Upper lobe of left lung (tissue), 6 donors: Measurements from ENCODE around the gene PDZK1IP1. TPM values are rescaled to one million over a fixed set of nuclear protein-coding genes. Genes with fewer than 3 reads are reported as not detected.
A peak's percentile ranks its signal among the peaks of the same experiment; 100 is the strongest.

Experiments used
- ATAC-seq, 2 donors: fragments of 200-7000 bp; cut with Tn5 transposase; one replicate each; pipeline ENCODE4 v1.9.1; 2022; ENCODE audit warnings: mild to moderate bottlenecking in 2 of 2, moderate library complexity in 2 of 2; ENCODE audit not compliant: low FRiP score in 2 of 2
- DNase-seq, 2 donors: peaks; one replicate each; pipeline ENCODE4 v3.0.0-alpha.2; 2019 to 2020
- H3K27ac ChIP-seq, 4 donors: fragments of 200-600 bp; sonication (generic); one replicate each; pipeline ENCODE4 v1.5.1; 2016 to 2019
- H3K27me3 ChIP-seq, 4 donors: fragments of 200-600 bp; sonication (generic); one replicate each; pipeline ENCODE4 v1.5.1; 2017 to 2019
- H3K36me3 ChIP-seq, 4 donors: fragments of 200-600 bp; sonication (generic); one replicate each; pipeline ENCODE4 v1.5.1; 2016 to 2019
- H3K4me1 ChIP-seq, 4 donors: fragments of 200-600 bp; sonication (generic); one replicate each; pipeline ENCODE4 v1.5.1; 2018 to 2019
- H3K4me3 ChIP-seq, 4 donors: fragments of 200-600 bp; sonication (generic); one replicate each; pipeline ENCODE4 v1.5.1; 2017 to 2019; ENCODE audit warnings: mild to moderate bottlenecking in 2 of 4, moderate library complexity in 1 of 4
- H3K9me3 ChIP-seq, 4 donors: fragments of 200-600 bp; sonication (generic); one replicate each; pipeline ENCODE4 v1.5.1; 2018 to 2019
- EP300 ChIP-seq, 4 donors: sonication (generic); formaldehyde crosslinking; IDR thresholded peaks; one replicate each; pipeline ENCODE4 v1.5.1; 2017; ENCODE audit warnings: antibody characterized with exemption in 4 of 4, control low read depth in 2 of 4
- POLR2A ChIP-seq, 4 donors: fragments of 450-650 bp; IDR thresholded peaks; one replicate each; pipeline ENCODE4 v1.5.1; 2016 to 2017; ENCODE audit warnings: antibody characterized with exemption in 4 of 4, mild to moderate bottlenecking in 2 of 4
- POLR2AphosphoS5 ChIP-seq, 2 donors: sonication (generic); formaldehyde crosslinking; IDR thresholded peaks; one replicate each; pipeline ENCODE4 v1.5.1; 2017; ENCODE audit warnings: antibody characterized with exemption in 2 of 2
- WGBS, 2 donors: methylation state at CpG; one replicate each; pipeline ENCODE4 v1.1.5; 2017 to 2018; 5-methylcytosine and 5-hydroxymethylcytosine counted together
- total RNA-seq, 6 donors: library from RNA; depleted of rRNA in 4 of 6; stranded (reverse); fragments of >200 nt in 4 of 6; gene quantifications; one replicate each; pipeline versions ENCODE4 v1.1.0 to v1.2.1, GENCODE V29; 2016 to 2021
- TF ChIP-seq, protein P1 (sequence below), 6 experiments: fragments of 450-650 bp in 4 of 6; fragments of 200-600 bp in 2 of 6; sonication (generic) in 2 of 6; IDR thresholded peaks; one replicate each; pipeline ENCODE4 v1.5.1; 2016 to 2019; ENCODE audit warnings: antibody characterized with exemption in 6 of 6
- donor health status: DM: no; HTN: no; CAD: no; lungs with moderate emphysema.
- donor health status: DM: no; HTN: yes; CAD: no; lungs with severe emphysema.

PDZK1IP1 gene
- total RNA-seq, 6 donors from 2014 or later = 17.8 to 57.6 (median 41.4) TPM

- H3K36me3 ChIP-seq = no peaks in the 10 kb centered on the region
- H3K4me1 ChIP-seq = peaks cover 37 to 60% (median 48%) of the 10 kb centered on the region in 4 donors
- no peak for DNase-seq
- TF ChIP-seq POLR2AphosphoS5 (IDR thresholded peaks at IDR 0.05) = no peak
- TF ChIP-seq, protein P1, sequence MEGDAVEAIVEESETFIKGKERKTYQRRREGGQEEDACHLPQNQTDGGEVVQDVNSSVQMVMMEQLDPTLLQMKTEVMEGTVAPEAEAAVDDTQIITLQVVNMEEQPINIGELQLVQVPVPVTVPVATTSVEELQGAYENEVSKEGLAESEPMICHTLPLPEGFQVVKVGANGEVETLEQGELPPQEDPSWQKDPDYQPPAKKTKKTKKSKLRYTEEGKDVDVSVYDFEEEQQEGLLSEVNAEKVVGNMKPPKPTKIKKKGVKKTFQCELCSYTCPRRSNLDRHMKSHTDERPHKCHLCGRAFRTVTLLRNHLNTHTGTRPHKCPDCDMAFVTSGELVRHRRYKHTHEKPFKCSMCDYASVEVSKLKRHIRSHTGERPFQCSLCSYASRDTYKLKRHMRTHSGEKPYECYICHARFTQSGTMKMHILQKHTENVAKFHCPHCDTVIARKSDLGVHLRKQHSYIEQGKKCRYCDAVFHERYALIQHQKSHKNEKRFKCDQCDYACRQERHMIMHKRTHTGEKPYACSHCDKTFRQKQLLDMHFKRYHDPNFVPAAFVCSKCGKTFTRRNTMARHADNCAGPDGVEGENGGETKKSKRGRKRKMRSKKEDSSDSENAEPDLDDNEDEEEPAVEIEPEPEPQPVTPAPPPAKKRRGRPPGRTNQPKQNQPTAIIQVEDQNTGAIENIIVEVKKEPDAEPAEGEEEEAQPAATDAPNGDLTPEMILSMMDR (IDR thresholded peaks at IDR 0.05) = no peak
- no peak for TF ChIP-seq EP300 (IDR thresholded peaks at IDR 0.05)
- TF ChIP-seq POLR2A (IDR thresholded peaks at IDR 0.05) = no peak
- ATAC-seq = no peak
- peak overlapping the region; percentile 84 to 91 (median 88) for H3K27ac ChIP-seq
- H3K4me3 ChIP-seq = peak overlapping the region; percentile 33 to 56 (median 46)
- peaks cover 0 to 63% (median 39%) of the 10 kb centered on the region in 4 donors for H3K27me3 ChIP-seq
- 11 to 13% methylated on average over 23 of the region's 23 CpGs for WGBS, 2 donors
- H3K9me3 ChIP-seq = no peaks in the 10 kb centered on the region
These were observed 40.3 kb upstream of the PDZK1IP1 start for GRCh38 chr1:47229886-47230691.

DNA sequence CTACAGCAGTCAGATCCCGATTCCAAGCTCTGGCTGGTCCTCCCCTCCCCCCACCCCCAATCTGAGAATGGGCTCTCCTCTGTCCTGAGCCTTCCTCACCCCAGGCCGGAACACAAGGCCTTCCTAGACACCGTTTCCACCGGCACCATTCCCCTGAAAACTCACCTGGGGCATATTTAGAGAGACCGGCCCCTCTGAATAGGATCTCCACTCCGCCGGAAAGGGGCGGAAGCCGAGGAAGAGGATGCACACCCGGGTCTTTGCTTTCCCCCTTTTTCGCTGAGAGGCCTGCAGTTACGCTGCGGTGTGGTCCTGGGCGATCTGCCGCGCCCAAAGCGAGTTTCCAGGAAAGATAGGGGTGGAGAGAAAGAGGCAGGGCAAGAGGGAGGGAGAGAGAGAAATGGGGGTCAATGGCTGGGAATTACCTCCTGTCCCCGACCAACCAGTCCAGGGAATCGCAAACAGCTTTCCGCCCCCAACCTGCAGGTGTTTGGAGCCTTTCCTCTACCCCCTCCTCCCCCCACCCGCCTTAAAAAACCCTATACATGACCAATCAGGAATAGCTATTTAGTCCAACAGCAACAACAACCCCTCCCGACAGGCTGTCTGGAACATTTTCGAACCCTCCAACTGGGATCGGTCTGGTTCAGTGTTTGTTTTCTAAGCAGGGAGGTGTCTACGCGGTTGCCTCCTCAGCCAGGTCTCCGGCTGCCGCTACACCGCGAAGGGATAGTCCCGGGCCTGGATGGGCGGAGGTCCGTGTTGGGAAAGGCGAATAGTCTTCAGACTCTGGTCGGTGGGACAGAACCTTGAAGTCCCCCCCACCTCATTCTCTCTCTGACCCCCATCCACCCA is 39.4 kb upstream of the PDZK1IP1 start:
- 14 to 21% methylated on average over 16 to 35 of the region's 35 CpGs for WGBS, 2 donors
- H3K9me3 ChIP-seq = no peaks in the 10 kb centered on the region
- H3K4me1 ChIP-seq = peaks cover 39 to 62% (median 47%) of the 10 kb centered on the region in 4 donors
- H3K36me3 ChIP-seq = peaks cover 0 to under 1% (median 0%) of the 10 kb centered on the region in 4 donors
- H3K4me3 ChIP-seq = peak overlapping the region; percentile 2 to 47 (median 38)
- DNase-seq (no peak), ATAC-seq (no peak)
- TF ChIP-seq, protein P1 (IDR thresholded peaks at IDR 0.05) = no peak
- peak overlapping the region; percentile 84 to 91 (median 88) for H3K27ac ChIP-seq
- H3K27me3 ChIP-seq = peaks cover 0 to 70% (median 43%) of the 10 kb centered on the region in 4 donors

GRCh38 chr1:47228644-47229030 is 38.8 kb upstream of the PDZK1IP1 start:
- WGBS, 2 donors = 29 to 51% methylated on average over 10 to 12 of the region's 12 CpGs
- Histone ChIP-seq H3K27ac (peak overlapping the region; percentile 84 to 91 (median 88)), H3K4me3 (peak overlapping the region in 3 of 4 donors; percentile 33 to 47 (median 44)), H3K9me3 (no peaks in the 10 kb centered on the region), H3K27me3 (peaks cover 0 to 70% (median 43%) of the 10 kb centered on the region in 4 donors), H3K4me1 (peaks cover 39 to 62% (median 42%) of the 10 kb centered on the region in 4 donors), H3K36me3 (peaks cover 0 to 7% (median 0%) of the 10 kb centered on the region in 4 donors)
- TF ChIP-seq POLR2AphosphoS5 (IDR thresholded peaks at IDR 0.05) (peak; percentile 41 to 60), EP300 (IDR thresholded peaks at IDR 0.05) (no peak), POLR2A (IDR thresholded peaks at IDR 0.05) (peak in 3 of 4 donors; percentile 40 to 44 (median 40))
- TF ChIP-seq, protein P1 (IDR thresholded peaks at IDR 0.05) = no peak
- DNase-seq = no peak
- ATAC-seq = peak in 1 of 2 donors; percentile 47

DNA sequence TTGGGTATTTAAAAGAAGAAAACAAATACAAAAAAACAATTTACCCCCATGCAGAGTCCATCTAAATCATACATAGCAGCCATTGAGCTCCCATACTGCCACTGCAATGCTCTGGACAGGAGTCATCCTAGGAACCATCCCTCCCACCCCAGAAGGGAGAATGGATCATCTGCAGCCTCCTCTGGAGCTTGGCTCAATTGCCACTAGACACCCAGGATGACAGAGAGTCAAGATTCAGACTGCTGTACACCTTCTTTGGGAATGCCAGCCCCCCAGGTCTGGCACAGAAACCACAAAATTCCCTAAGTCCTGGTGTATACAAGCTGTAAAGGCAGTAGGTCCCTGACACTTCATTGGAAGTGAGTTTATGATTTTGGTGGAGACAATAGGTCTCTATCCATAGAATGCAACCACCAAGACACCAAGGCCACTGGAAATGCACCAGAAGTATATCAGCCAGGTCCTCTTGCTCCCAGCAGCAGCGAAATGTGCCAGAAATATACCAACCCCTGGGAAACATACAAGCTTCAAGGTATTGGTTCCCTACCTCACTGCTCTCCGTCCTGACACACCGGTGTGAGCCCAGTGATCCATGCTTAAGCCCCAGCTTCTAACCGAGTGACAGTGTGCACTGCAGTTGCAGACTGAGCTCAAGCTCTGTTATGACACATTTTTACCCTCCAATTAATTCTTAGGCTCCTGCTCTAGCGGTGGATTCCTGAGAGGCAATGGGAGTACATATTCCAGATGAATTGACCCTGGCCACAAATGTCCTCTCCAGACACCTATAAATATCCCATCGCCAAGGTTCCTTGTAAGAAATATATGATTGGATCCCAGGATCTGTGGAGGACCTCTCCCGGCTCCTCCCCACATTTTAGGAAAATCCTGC is 37.8 kb upstream of the PDZK1IP1 start:
- WGBS, 2 donors = 65 to 68% methylated on average over 7 of the region's 7 CpGs
- H3K9me3 ChIP-seq = no peaks in the 10 kb centered on the region
- peaks cover 0 to 11% (median 0%) of the 10 kb centered on the region in 4 donors for H3K36me3 ChIP-seq
- peak overlapping the region in 2 of 4 donors; percentile 44 to 47 for H3K4me3 ChIP-seq
- TF ChIP-seq, protein P1 (IDR thresholded peaks at IDR 0.05) = no peak
- TF ChIP-seq EP300 (IDR thresholded peaks at IDR 0.05) (no peak), POLR2A (IDR thresholded peaks at IDR 0.05) (no peak), POLR2AphosphoS5 (IDR thresholded peaks at IDR 0.05) (no peak)
- ATAC-seq (no peak), DNase-seq (no peak)
- H3K4me1 ChIP-seq = peaks cover 36 to 62% (median 40%) of the 10 kb centered on the region in 4 donors
- H3K27me3 ChIP-seq = peaks cover 0 to 65% (median 43%) of the 10 kb centered on the region in 4 donors
- peak overlapping the region; percentile 84 to 91 (median 88) for H3K27ac ChIP-seq
